HepG2 (cell line): ENCODE data around the gene ARL5C.

Source experiments
- CTCF ChIP-seq: sonication (generic); formaldehyde crosslinking; IDR thresholded peaks from 2 replicates; pipeline ENCODE4 v1.5.0; 2020; ENCODE audit warnings: mild to moderate bottlenecking, missing genetic modification reagents, moderate library complexity
- E2F1 ChIP-seq: sonication (generic); formaldehyde crosslinking; IDR thresholded peaks from 2 replicates; pipeline ENCODE4 v1.5.0; 2020; ENCODE audit warnings: missing genetic modification reagents
- JUN ChIP-seq: sonication (generic); formaldehyde crosslinking; IDR thresholded peaks from 2 replicates; pipeline ENCODE4 v1.4.0; 2020; ENCODE audit warnings: mild to moderate bottlenecking, missing genetic modification reagents
- KDM5A ChIP-seq: fragments of 200-600 bp; sonication (generic); IDR thresholded peaks from 2 replicates; pipeline ENCODE4 v1.7.0; 2018; ENCODE audit warnings: antibody characterized with exemption, mild to moderate bottlenecking, low read length, borderline replicate concordance
- POLR2A ChIP-seq, 2 experiments: IDR thresholded peaks; 2 replicates each; pipeline ENCODE4 v1.6.1; 2011; ENCODE audit warnings: low read depth in 2 of 2, low read length in 2 of 2, mild to moderate bottlenecking in 1 of 2, moderate library complexity in 1 of 2; ENCODE audit not compliant: insufficient read depth in 1 of 2
- SMYD3 ChIP-seq: sonication (generic); formaldehyde crosslinking; IDR thresholded peaks from 2 replicates; pipeline ENCODE4 v1.8.1; 2023; ENCODE audit warnings: mild to moderate bottlenecking, missing genetic modification reagents
- SNAI1 ChIP-seq: sonication (generic); formaldehyde crosslinking; IDR thresholded peaks from 2 replicates; pipeline ENCODE4 v1.5.0; 2020; ENCODE audit warnings: mild to moderate bottlenecking, missing genetic modification reagents, borderline replicate concordance
- SRF ChIP-seq: IDR thresholded peaks from 2 replicates; pipeline ENCODE4 v1.6.1; 2011; ENCODE audit warnings: mild to moderate bottlenecking, low read depth, low read length, moderate library complexity
- ZNF883 ChIP-seq: sonication (generic); formaldehyde crosslinking; IDR thresholded peaks from 2 replicates; pipeline ENCODE4 v1.5.1; 2020; ENCODE audit warnings: mild to moderate bottlenecking, missing genetic modification reagents; ENCODE audit errors: not compliant biosample characterization
- TF ChIP-seq, protein P1 (sequence below): sonication (generic); formaldehyde crosslinking; IDR thresholded peaks from 2 replicates; pipeline ENCODE4 v1.5.0; 2020; ENCODE audit warnings: mild to moderate bottlenecking, missing genetic modification reagents
- TF ChIP-seq, protein P2 (sequence below): sonication (generic); formaldehyde crosslinking; IDR thresholded peaks from 2 replicates; pipeline ENCODE4 v1.4.0; 2020; ENCODE audit warnings: missing genetic modification reagents, borderline replicate concordance

GRCh38 chr17:39134878-39135277 lies 31.1 kb downstream of the ARL5C start:
- TF ChIP-seq SNAI1 (CRISPR knock-in tag), result no peak
- TF ChIP-seq, protein P1, sequence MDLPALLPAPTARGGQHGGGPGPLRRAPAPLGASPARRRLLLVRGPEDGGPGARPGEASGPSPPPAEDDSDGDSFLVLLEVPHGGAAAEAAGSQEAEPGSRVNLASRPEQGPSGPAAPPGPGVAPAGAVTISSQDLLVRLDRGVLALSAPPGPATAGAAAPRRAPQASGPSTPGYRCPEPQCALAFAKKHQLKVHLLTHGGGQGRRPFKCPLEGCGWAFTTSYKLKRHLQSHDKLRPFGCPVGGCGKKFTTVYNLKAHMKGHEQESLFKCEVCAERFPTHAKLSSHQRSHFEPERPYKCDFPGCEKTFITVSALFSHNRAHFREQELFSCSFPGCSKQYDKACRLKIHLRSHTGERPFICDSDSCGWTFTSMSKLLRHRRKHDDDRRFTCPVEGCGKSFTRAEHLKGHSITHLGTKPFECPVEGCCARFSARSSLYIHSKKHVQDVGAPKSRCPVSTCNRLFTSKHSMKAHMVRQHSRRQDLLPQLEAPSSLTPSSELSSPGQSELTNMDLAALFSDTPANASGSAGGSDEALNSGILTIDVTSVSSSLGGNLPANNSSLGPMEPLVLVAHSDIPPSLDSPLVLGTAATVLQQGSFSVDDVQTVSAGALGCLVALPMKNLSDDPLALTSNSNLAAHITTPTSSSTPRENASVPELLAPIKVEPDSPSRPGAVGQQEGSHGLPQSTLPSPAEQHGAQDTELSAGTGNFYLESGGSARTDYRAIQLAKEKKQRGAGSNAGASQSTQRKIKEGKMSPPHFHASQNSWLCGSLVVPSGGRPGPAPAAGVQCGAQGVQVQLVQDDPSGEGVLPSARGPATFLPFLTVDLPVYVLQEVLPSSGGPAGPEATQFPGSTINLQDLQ (CRISPR knock-in tag), result no peak
- TF ChIP-seq POLR2A (IDR thresholded peaks at IDR 0.05; ENCODE audit: insufficient read depth in 1 of 2, low read depth in 2 of 2, low read length in 2 of 2), result no peak
- no peak for TF ChIP-seq ZNF883 (CRISPR knock-in tag)
- TF ChIP-seq SMYD3 (CRISPR knock-in tag), result no peak
- TF ChIP-seq KDM5A, result no peak
- no peak for TF ChIP-seq E2F1 (CRISPR knock-in tag)
- no peak for TF ChIP-seq CTCF (CRISPR knock-in tag)
- TF ChIP-seq, protein P2, sequence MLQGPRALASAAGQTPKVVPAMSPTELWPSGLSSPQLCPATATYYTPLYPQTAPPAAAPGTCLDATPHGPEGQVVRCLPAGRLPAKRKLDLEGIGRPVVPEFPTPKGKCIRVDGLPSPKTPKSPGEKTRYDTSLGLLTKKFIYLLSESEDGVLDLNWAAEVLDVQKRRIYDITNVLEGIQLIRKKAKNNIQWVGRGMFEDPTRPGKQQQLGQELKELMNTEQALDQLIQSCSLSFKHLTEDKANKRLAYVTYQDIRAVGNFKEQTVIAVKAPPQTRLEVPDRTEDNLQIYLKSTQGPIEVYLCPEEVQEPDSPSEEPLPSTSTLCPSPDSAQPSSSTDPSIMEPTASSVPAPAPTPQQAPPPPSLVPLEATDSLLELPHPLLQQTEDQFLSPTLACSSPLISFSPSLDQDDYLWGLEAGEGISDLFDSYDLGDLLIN (CRISPR knock-in tag), result no peak
- no peak for TF ChIP-seq SRF
- no peak for TF ChIP-seq JUN (CRISPR knock-in tag)
